GM23338 (cell line): ENCODE data around the gene MIPEP. TPM values are rescaled to one million over a fixed set of nuclear protein-coding genes. Genes with fewer than 3 reads are reported as not detected.

ENCODE experiments used
- ATAC-seq: fragments of 200-7000 bp; cut with Tn5 transposase; 3 replicates; pipeline ENCODE4 v1.9.1; 2020
- DNase-seq: peaks from one replicate; pipeline ENCODE4 v3.0.0-alpha.2; 2015; ENCODE audit warnings: low spot score
- H2AFZ ChIP-seq: fragments of 200-600 bp; sonication (generic); 2 replicates; pipeline ENCODE4 v1.8.0; 2016; ENCODE audit warnings: antibody characterized with exemption, mild to moderate bottlenecking, moderate library complexity
- H3F3A ChIP-seq: fragments of 200-600 bp; sonication (generic); replicated peaks from 2 replicates; pipeline ENCODE4 v1.8.0; 2017; ENCODE audit warnings: antibody characterized with exemption, mixed run types, low read depth
- H3K27ac ChIP-seq: fragments of 200-600 bp; sonication (generic); 2 replicates; pipeline ENCODE4 v1.6.1; 2016; ENCODE audit warnings: low read depth
- H3K27me3 ChIP-seq: fragments of 200-600 bp; sonication (generic); 2 replicates; pipeline ENCODE4 v1.8.0; 2016; ENCODE audit warnings: mild to moderate bottlenecking, mixed run types, moderate library complexity; ENCODE audit not compliant: insufficient read depth
- H3K36me3 ChIP-seq: fragments of 200-600 bp; sonication (generic); 2 replicates; pipeline ENCODE4 v1.8.0; 2016; ENCODE audit warnings: mild to moderate bottlenecking; ENCODE audit not compliant: insufficient read depth
- H3K4me1 ChIP-seq: fragments of 200-600 bp; sonication (generic); 2 replicates; pipeline ENCODE4 v1.8.0; 2016; ENCODE audit warnings: mild to moderate bottlenecking, moderate library complexity; ENCODE audit not compliant: insufficient read depth
- H3K4me2 ChIP-seq: fragments of 200-600 bp; sonication (generic); 2 replicates; pipeline ENCODE4 v1.7.1; 2017; ENCODE audit warnings: mixed run types
- H3K4me3 ChIP-seq: fragments of 200-600 bp; sonication (generic); 2 replicates; pipeline ENCODE4 v1.6.1; 2016; ENCODE audit warnings: mixed run types
- H3K79me2 ChIP-seq: fragments of 200-600 bp; sonication (generic); replicated peaks from 2 replicates; pipeline ENCODE4 v1.8.0; 2017; ENCODE audit warnings: mild to moderate bottlenecking; ENCODE audit not compliant: insufficient read depth
- H3K9me2 ChIP-seq: fragments of 200-600 bp; sonication (generic); 2 replicates; pipeline ENCODE4 v1.8.0; 2017; ENCODE audit not compliant: insufficient read depth
- H4K20me1 ChIP-seq: fragments of 200-600 bp; sonication (generic); replicated peaks from 2 replicates; pipeline ENCODE4 v1.8.0; 2017; ENCODE audit warnings: mild to moderate bottlenecking; ENCODE audit not compliant: insufficient read depth
- H3K27ac Mint-ChIP-seq: 2 replicates; pipeline ENCODE4 v1.8.0; 2020; ENCODE audit warnings: inconsistent platforms, mild to moderate bottlenecking, moderate library complexity, mixed read lengths
- H3K27me3 Mint-ChIP-seq: 3 replicates; pipeline ENCODE4 v1.8.0; 2022; ENCODE audit warnings: low read depth, mild to moderate bottlenecking, moderate library complexity, mixed read lengths, inconsistent platforms; ENCODE audit not compliant: insufficient read depth, poor library complexity
- H3K36me3 Mint-ChIP-seq: 3 replicates; pipeline ENCODE4 v1.8.0; 2021; ENCODE audit warnings: low read depth, mild to moderate bottlenecking, inconsistent platforms, moderate library complexity, mixed read lengths
- H3K4me1 Mint-ChIP-seq: 3 replicates; pipeline ENCODE4 v1.8.0; 2020; ENCODE audit warnings: mild to moderate bottlenecking, inconsistent platforms, mixed read lengths
- H3K4me3 Mint-ChIP-seq: 3 replicates; pipeline ENCODE4 v1.8.0; 2021; ENCODE audit warnings: moderate library complexity, mild to moderate bottlenecking, inconsistent platforms, mixed read lengths
- H3K9me3 Mint-ChIP-seq: 3 replicates; pipeline ENCODE4 v1.8.0; 2020; ENCODE audit warnings: moderate library complexity, mild to moderate bottlenecking, inconsistent platforms, mixed read lengths
- CREB1 ChIP-seq: fragments of 250-450 bp; sonication (Bioruptor Pico); IDR thresholded peaks from 2 replicates; pipeline ENCODE4 v1.5.0; 2020; ENCODE audit warnings: low read depth, mild to moderate bottlenecking, moderate library complexity
- EZH2 ChIP-seq: fragments of 200-600 bp; sonication (generic); IDR thresholded peaks from one replicate; pipeline ENCODE4 v1.8.0; 2017; ENCODE audit warnings: antibody characterized with exemption, mild to moderate bottlenecking, low read depth; ENCODE audit not compliant: unreplicated experiment
- EZH2phosphoT487 ChIP-seq: fragments of 200-600 bp; sonication (generic); IDR thresholded peaks from one replicate; pipeline ENCODE4 v1.8.1; 2018; ENCODE audit warnings: antibody characterized with exemption; ENCODE audit not compliant: unreplicated experiment
- JUNB ChIP-seq: IDR thresholded peaks from one replicate; pipeline ENCODE4 v1.6.1; 2016; ENCODE audit warnings: antibody characterized with exemption; ENCODE audit not compliant: unreplicated experiment
- STAT1 ChIP-seq: IDR thresholded peaks from one replicate; pipeline ENCODE4 v1.6.1; 2016; ENCODE audit warnings: antibody characterized with exemption; ENCODE audit not compliant: unreplicated experiment
- ZNF331 ChIP-seq: fragments of 250-450 bp; sonication (Bioruptor Pico); IDR thresholded peaks from 2 replicates; pipeline ENCODE4 v1.5.0; 2020; ENCODE audit warnings: low read depth, mild to moderate bottlenecking, moderate library complexity
- polyA plus RNA-seq: library from polyadenylated mRNA; unstranded; fragments of >200 nt; fragmentation: Nextera tagmentation; extraction: Ambion mirVana; gene quantifications from 2 replicates; pipeline ENCODE4 v1.2.1, GENCODE V29; 2016
- total RNA-seq: library from RNA; depleted of rRNA; stranded (reverse); fragments of >200 nt; shearing (Covaris generic); gene quantifications from 2 replicates; pipeline ENCODE4 v1.2.3, GENCODE V29; 2014
- TF ChIP-seq, protein P1 (sequence below), 2 experiments: fragments of 200-600 bp in 1 of 2; sonication (generic) in 1 of 2; conservative IDR thresholded peaks; 2 replicates each; pipeline versions ENCODE4 v1.5.1 to v1.6.1; 2016 to 2017; ENCODE audit warnings: antibody characterized with exemption in 2 of 2, low read depth in 2 of 2, mild to moderate bottlenecking in 2 of 2, moderate library complexity in 1 of 2
- TF ChIP-seq, protein P2 (sequence below): fragments of 250-450 bp; sonication (Bioruptor Pico); IDR thresholded peaks from 2 replicates; pipeline ENCODE4 v1.5.0; 2020; ENCODE audit warnings: mild to moderate bottlenecking, moderate library complexity
- TF ChIP-seq, protein P3 (sequence below): IDR thresholded peaks from one replicate; pipeline ENCODE4 v1.6.1; 2018; ENCODE audit warnings: antibody characterized with exemption; ENCODE audit not compliant: unreplicated experiment
- TF ChIP-seq, protein P4 (sequence below): IDR thresholded peaks from 2 replicates; pipeline ENCODE4 v1.6.1; 2016; ENCODE audit warnings: antibody characterized with exemption

MIPEP gene
- total and polyA plus RNA-seq, 2 experiments from 2014 or later = 20.8 to 22.5 TPM

DNA sequence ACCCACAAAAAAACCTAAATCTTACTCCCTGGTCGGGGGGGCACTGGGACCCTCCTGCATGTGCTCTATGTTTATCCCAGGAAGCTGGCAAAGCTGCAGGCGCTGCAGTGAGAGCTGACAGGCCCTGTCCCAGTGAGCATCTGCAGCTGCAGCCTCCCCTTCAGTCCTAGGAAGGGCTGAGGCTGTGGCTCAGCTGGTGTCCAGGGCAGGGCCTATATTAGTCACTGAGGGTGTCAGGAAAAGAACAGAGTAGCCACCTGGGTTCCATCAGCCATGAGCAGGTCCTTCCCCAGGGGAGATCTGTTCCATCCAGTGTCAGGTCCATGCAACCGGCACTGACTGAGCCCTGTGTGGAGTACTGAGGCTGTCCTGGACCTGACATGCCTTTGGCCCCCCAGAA lies 198.5 kb downstream of the MIPEP start:
- Histone ChIP-seq H3K27ac (no peak overlapping the region), H3F3A (no peaks in the 10 kb centered on the region), H3K4me1 (0 out of 2 replicates have a peak, but pooled peaks cover 4% of the 10 kb centered on the region), H3K4me2 (no peak overlapping the region), H3K27me3 (no peaks in the 10 kb centered on the region), H3K9me2 (peaks cover 3% of the 10 kb centered on the region; the same call in 1 of the 2 replicates), H3K4me3 (no peak overlapping the region), H4K20me1 (no peaks in the 10 kb centered on the region), H2AFZ (no peak overlapping the region), H3K36me3 (no peaks in the 10 kb centered on the region; the same call in 1 of the 2 replicates), H3K79me2 (no peaks in the 10 kb centered on the region)
- Mint-ChIP-seq H3K27me3 (peaks cover 6% of the 10 kb centered on the region), H3K4me1 (no peaks in the 10 kb centered on the region; the same call in 2 of the 3 replicates), H3K27ac (no peak overlapping the region), H3K36me3 (0 out of 3 replicates have a peak, but pooled peaks cover 2% of the 10 kb centered on the region), H3K9me3 (peaks cover 5% of the 10 kb centered on the region), H3K4me3 (no peak overlapping the region)
- TF ChIP-seq EZH2phosphoT487 (no peak), EZH2 (no peak), ZNF331 (CRISPR knock-in tag) (no peak), STAT1 (no peak), CREB1 (no peak), JUNB (no peak)
- TF ChIP-seq, protein P1, sequence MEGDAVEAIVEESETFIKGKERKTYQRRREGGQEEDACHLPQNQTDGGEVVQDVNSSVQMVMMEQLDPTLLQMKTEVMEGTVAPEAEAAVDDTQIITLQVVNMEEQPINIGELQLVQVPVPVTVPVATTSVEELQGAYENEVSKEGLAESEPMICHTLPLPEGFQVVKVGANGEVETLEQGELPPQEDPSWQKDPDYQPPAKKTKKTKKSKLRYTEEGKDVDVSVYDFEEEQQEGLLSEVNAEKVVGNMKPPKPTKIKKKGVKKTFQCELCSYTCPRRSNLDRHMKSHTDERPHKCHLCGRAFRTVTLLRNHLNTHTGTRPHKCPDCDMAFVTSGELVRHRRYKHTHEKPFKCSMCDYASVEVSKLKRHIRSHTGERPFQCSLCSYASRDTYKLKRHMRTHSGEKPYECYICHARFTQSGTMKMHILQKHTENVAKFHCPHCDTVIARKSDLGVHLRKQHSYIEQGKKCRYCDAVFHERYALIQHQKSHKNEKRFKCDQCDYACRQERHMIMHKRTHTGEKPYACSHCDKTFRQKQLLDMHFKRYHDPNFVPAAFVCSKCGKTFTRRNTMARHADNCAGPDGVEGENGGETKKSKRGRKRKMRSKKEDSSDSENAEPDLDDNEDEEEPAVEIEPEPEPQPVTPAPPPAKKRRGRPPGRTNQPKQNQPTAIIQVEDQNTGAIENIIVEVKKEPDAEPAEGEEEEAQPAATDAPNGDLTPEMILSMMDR (conservative IDR thresholded peaks at IDR 0.05; ENCODE audit: low read depth in 2 of 2) = no peak
- TF ChIP-seq, protein P2, sequence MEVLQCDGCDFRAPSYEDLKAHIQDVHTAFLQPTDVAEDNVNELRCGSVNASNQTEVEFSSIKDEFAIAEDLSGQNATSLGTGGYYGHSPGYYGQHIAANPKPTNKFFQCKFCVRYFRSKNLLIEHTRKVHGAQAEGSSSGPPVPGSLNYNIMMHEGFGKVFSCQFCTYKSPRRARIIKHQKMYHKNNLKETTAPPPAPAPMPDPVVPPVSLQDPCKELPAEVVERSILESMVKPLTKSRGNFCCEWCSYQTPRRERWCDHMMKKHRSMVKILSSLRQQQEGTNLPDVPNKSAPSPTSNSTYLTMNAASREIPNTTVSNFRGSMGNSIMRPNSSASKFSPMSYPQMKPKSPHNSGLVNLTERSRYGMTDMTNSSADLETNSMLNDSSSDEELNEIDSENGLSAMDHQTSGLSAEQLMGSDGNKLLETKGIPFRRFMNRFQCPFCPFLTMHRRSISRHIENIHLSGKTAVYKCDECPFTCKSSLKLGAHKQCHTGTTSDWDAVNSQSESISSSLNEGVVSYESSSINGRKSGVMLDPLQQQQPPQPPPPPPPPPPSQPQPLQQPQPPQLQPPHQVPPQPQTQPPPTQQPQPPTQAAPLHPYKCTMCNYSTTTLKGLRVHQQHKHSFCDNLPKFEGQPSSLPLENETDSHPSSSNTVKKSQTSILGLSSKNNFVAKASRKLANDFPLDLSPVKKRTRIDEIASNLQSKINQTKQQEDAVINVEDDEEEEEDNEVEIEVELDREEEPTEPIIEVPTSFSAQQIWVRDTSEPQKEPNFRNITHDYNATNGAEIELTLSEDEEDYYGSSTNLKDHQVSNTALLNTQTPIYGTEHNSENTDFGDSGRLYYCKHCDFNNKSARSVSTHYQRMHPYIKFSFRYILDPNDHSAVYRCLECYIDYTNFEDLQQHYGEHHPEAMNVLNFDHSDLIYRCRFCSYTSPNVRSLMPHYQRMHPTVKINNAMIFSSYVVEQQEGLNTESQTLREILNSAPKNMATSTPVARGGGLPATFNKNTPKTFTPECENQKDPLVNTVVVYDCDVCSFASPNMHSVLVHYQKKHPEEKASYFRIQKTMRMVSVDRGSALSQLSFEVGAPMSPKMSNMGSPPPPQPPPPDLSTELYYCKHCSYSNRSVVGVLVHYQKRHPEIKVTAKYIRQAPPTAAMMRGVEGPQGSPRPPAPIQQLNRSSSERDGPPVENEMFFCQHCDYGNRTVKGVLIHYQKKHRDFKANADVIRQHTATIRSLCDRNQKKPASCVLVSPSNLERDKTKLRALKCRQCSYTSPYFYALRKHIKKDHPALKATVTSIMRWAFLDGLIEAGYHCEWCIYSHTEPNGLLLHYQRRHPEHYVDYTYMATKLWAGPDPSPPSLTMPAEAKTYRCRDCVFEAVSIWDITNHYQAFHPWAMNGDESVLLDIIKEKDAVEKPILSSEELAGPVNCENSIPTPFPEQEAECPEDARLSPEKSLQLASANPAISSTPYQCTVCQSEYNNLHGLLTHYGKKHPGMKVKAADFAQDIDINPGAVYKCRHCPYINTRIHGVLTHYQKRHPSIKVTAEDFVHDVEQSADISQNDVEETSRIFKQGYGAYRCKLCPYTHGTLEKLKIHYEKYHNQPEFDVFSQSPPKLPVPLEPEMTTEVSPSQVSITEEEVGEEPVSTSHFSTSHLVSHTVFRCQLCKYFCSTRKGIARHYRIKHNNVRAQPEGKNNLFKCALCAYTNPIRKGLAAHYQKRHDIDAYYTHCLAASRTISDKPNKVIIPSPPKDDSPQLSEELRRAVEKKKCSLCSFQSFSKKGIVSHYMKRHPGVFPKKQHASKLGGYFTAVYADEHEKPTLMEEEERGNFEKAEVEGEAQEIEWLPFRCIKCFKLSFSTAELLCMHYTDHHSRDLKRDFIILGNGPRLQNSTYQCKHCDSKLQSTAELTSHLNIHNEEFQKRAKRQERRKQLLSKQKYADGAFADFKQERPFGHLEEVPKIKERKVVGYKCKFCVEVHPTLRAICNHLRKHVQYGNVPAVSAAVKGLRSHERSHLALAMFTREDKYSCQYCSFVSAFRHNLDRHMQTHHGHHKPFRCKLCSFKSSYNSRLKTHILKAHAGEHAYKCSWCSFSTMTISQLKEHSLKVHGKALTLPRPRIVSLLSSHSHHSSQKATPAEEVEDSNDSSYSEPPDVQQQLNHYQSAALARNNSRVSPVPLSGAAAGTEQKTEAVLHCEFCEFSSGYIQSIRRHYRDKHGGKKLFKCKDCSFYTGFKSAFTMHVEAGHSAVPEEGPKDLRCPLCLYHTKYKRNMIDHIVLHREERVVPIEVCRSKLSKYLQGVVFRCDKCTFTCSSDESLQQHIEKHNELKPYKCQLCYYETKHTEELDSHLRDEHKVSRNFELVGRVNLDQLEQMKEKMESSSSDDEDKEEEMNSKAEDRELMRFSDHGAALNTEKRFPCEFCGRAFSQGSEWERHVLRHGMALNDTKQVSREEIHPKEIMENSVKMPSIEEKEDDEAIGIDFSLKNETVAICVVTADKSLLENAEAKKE (CRISPR knock-in tag) = no peak
- TF ChIP-seq, protein P3, sequence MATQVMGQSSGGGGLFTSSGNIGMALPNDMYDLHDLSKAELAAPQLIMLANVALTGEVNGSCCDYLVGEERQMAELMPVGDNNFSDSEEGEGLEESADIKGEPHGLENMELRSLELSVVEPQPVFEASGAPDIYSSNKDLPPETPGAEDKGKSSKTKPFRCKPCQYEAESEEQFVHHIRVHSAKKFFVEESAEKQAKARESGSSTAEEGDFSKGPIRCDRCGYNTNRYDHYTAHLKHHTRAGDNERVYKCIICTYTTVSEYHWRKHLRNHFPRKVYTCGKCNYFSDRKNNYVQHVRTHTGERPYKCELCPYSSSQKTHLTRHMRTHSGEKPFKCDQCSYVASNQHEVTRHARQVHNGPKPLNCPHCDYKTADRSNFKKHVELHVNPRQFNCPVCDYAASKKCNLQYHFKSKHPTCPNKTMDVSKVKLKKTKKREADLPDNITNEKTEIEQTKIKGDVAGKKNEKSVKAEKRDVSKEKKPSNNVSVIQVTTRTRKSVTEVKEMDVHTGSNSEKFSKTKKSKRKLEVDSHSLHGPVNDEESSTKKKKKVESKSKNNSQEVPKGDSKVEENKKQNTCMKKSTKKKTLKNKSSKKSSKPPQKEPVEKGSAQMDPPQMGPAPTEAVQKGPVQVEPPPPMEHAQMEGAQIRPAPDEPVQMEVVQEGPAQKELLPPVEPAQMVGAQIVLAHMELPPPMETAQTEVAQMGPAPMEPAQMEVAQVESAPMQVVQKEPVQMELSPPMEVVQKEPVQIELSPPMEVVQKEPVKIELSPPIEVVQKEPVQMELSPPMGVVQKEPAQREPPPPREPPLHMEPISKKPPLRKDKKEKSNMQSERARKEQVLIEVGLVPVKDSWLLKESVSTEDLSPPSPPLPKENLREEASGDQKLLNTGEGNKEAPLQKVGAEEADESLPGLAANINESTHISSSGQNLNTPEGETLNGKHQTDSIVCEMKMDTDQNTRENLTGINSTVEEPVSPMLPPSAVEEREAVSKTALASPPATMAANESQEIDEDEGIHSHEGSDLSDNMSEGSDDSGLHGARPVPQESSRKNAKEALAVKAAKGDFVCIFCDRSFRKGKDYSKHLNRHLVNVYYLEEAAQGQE = no peak
- TF ChIP-seq, protein P4, sequence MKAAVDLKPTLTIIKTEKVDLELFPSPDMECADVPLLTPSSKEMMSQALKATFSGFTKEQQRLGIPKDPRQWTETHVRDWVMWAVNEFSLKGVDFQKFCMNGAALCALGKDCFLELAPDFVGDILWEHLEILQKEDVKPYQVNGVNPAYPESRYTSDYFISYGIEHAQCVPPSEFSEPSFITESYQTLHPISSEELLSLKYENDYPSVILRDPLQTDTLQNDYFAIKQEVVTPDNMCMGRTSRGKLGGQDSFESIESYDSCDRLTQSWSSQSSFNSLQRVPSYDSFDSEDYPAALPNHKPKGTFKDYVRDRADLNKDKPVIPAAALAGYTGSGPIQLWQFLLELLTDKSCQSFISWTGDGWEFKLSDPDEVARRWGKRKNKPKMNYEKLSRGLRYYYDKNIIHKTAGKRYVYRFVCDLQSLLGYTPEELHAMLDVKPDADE = no peak
- ATAC-seq = no peak
- no peak for DNase-seq
